Measurements from ENCODE around the gene BIRC7. TPM values are rescaled to one million over a fixed set of nuclear protein-coding genes. Genes with fewer than 3 reads are reported as not detected.
"Not testable (repeated sequence)": the region's sequence is repeated elsewhere in the genome, so short reads cannot be mapped to it uniquely, and the experiment has no call there.

The BIRC7 gene
- total RNA-seq, 2 donors from 2014 or later = 0.74 TPM; not detected in 1

GRCh38 chr20:63249891-63250290 lies 14.2 kb downstream of the BIRC7 start:
- DNase-seq = no peak
- no peaks in the 10 kb centered on the region for H3K9me3 Mint-ChIP-seq
- H3K27me3 Mint-ChIP-seq (ENCODE audit: low read depth) = peaks cover 46% of the 10 kb centered on the region
- H3K27ac Mint-ChIP-seq = no peak overlapping the region
- peaks cover 6% of the 10 kb centered on the region for H3K4me1 Mint-ChIP-seq (ENCODE audit: low read depth)
- H3K4me3 Mint-ChIP-seq = no peak overlapping the region
- ATAC-seq (replicated peaks in 1 of 2) = no peak
- no peaks in the 10 kb centered on the region for H3K36me3 Mint-ChIP-seq (ENCODE audit: insufficient read depth in 2 of 2)

GRCh38 chr20:63251350-63251749 lies 15.6 kb downstream of the BIRC7 start:
- not testable (repeated sequence) for H3K36me3 Mint-ChIP-seq (ENCODE audit: insufficient read depth in 2 of 2); H3K4me1 Mint-ChIP-seq (ENCODE audit: low read depth); H3K4me3 Mint-ChIP-seq; H3K27ac Mint-ChIP-seq; H3K9me3 Mint-ChIP-seq; ATAC-seq (replicated peaks in 1 of 2); DNase-seq
- H3K27me3 Mint-ChIP-seq (ENCODE audit: low read depth) = peaks cover 54% of the 10 kb centered on the region

- Mint-ChIP-seq H3K27ac (no peak overlapping the region), H3K27me3 (ENCODE audit: low read depth) (peaks cover 64% of the 10 kb centered on the region), H3K4me1 (ENCODE audit: low read depth) (peaks cover 6% of the 10 kb centered on the region), H3K4me3 (no peak overlapping the region), H3K9me3 (no peaks in the 10 kb centered on the region), H3K36me3 (ENCODE audit: insufficient read depth in 2 of 2) (no peaks in the 10 kb centered on the region)
- ATAC-seq (replicated peaks in 1 of 2) (no peak), DNase-seq (no peak)
These were observed 16.6 kb downstream of the BIRC7 start for GRCh38 chr20:63252284-63252711.

GRCh38 chr20:63253065-63253437 lies 17.3 kb downstream of the BIRC7 start:
- H3K4me1 Mint-ChIP-seq (ENCODE audit: low read depth) = peaks cover 6% of the 10 kb centered on the region
- peaks cover 70% of the 10 kb centered on the region for H3K27me3 Mint-ChIP-seq (ENCODE audit: low read depth)
- no peak for DNase-seq
- peak overlapping the region in 1 of 2 donors; percentile 40 for H3K4me3 Mint-ChIP-seq
- no peaks in the 10 kb centered on the region for H3K9me3 Mint-ChIP-seq
- H3K36me3 Mint-ChIP-seq (ENCODE audit: insufficient read depth in 2 of 2) = no peaks in the 10 kb centered on the region
- no peak overlapping the region for H3K27ac Mint-ChIP-seq
- ATAC-seq (replicated peaks in 1 of 2) = no peak

- H3K9me3 Mint-ChIP-seq = no peaks in the 10 kb centered on the region
- peaks cover 66% of the 10 kb centered on the region for H3K27me3 Mint-ChIP-seq (ENCODE audit: low read depth)
- no peak for ATAC-seq (replicated peaks in 1 of 2)
- H3K27ac Mint-ChIP-seq = no peak overlapping the region
- H3K36me3 Mint-ChIP-seq (ENCODE audit: insufficient read depth in 2 of 2) = no peaks in the 10 kb centered on the region
- H3K4me1 Mint-ChIP-seq (ENCODE audit: low read depth) = peaks cover 6% of the 10 kb centered on the region
- no peak for DNase-seq
- peak overlapping the region in 1 of 2 donors; percentile 40 for H3K4me3 Mint-ChIP-seq
These were observed 17.9 kb downstream of the BIRC7 start for GRCh38 chr20:63253438-63254231.

- no peak for DNase-seq
- no peak for ATAC-seq (replicated peaks in 1 of 2)
- Mint-ChIP-seq H3K4me3 (peak within 1 kb of the TSS; percentile 38 to 54), H3K27ac (no peak within 1 kb of the TSS), H3K4me1 (ENCODE audit: low read depth) (peaks cover 6% of the 10 kb centered on the region), H3K9me3 (no peaks in the 10 kb centered on the region), H3K27me3 (ENCODE audit: low read depth) (peaks cover 63% of the 10 kb centered on the region), H3K36me3 (ENCODE audit: insufficient read depth in 2 of 2) (no peaks in the 10 kb centered on the region)
These were observed 18.5 kb downstream of the BIRC7 start, which contains the start of gene NKAIN4 for GRCh38 chr20:63254232-63254605. TSS of gene NKAIN4 (minus strand) at chr20:63254463. CDS start at chr20:63254450, 13 bp downstream.

- Mint-ChIP-seq H3K36me3 (ENCODE audit: insufficient read depth in 2 of 2) (no peaks in the 10 kb centered on the region), H3K27me3 (ENCODE audit: low read depth) (peaks cover 58% of the 10 kb centered on the region), H3K4me3 (peak overlapping the region; percentile 38 to 54), H3K9me3 (no peaks in the 10 kb centered on the region), H3K27ac (no peak overlapping the region), H3K4me1 (ENCODE audit: low read depth) (peaks cover 6% of the 10 kb centered on the region)
- DNase-seq (no peak), ATAC-seq (replicated peaks in 1 of 2) (no peak)
These were observed 19.1 kb downstream of the BIRC7 start for GRCh38 chr20:63254606-63255384.

GRCh38 chr20:63255931-63256704 lies 20.4 kb downstream of the BIRC7 start:
- Mint-ChIP-seq H3K4me1 (ENCODE audit: low read depth) (peaks cover 6% of the 10 kb centered on the region), H3K27me3 (ENCODE audit: low read depth) (peaks cover 50% of the 10 kb centered on the region), H3K36me3 (ENCODE audit: insufficient read depth in 2 of 2) (no peaks in the 10 kb centered on the region), H3K4me3 (no peak overlapping the region), H3K9me3 (no peaks in the 10 kb centered on the region), H3K27ac (no peak overlapping the region)
- no peak for DNase-seq
- ATAC-seq (replicated peaks in 1 of 2) = no peak

- H3K9me3 Mint-ChIP-seq = no peaks in the 10 kb centered on the region
- H3K36me3 Mint-ChIP-seq (ENCODE audit: insufficient read depth in 2 of 2) = no peaks in the 10 kb centered on the region
- H3K27me3 Mint-ChIP-seq (ENCODE audit: low read depth) = peaks cover 46% of the 10 kb centered on the region
- no peak overlapping the region for H3K4me3 Mint-ChIP-seq
- ATAC-seq (replicated peaks in 1 of 2) (no peak), DNase-seq (no peak)
- H3K27ac Mint-ChIP-seq = no peak overlapping the region
- peaks cover 6% of the 10 kb centered on the region for H3K4me1 Mint-ChIP-seq (ENCODE audit: low read depth)
These were observed 21.2 kb downstream of the BIRC7 start for GRCh38 chr20:63256954-63257353.

- DNase-seq = no peak
- H3K4me3 Mint-ChIP-seq = no peak overlapping the region
- ATAC-seq (replicated peaks in 1 of 2) = no peak
- no peaks in the 10 kb centered on the region for H3K9me3 Mint-ChIP-seq
- H3K27me3 Mint-ChIP-seq (ENCODE audit: low read depth) = peaks cover 48% of the 10 kb centered on the region
- H3K36me3 Mint-ChIP-seq (ENCODE audit: insufficient read depth in 2 of 2) = no peaks in the 10 kb centered on the region
- no peak overlapping the region for H3K27ac Mint-ChIP-seq
- peaks cover 6% of the 10 kb centered on the region for H3K4me1 Mint-ChIP-seq (ENCODE audit: low read depth)
These were observed 21.9 kb downstream of the BIRC7 start for GRCh38 chr20:63257629-63258028.

GRCh38 chr20:63258781-63259180 lies 23.1 kb downstream of the BIRC7 start:
- no peak overlapping the region for H3K4me3 Mint-ChIP-seq
- H3K4me1 Mint-ChIP-seq (ENCODE audit: low read depth) = no peaks in the 10 kb centered on the region
- no peaks in the 10 kb centered on the region for H3K36me3 Mint-ChIP-seq (ENCODE audit: insufficient read depth in 2 of 2)
- ATAC-seq (replicated peaks in 1 of 2) = no peak
- no peaks in the 10 kb centered on the region for H3K9me3 Mint-ChIP-seq
- peaks cover 48% of the 10 kb centered on the region for H3K27me3 Mint-ChIP-seq (ENCODE audit: low read depth)
- no peak for DNase-seq
- H3K27ac Mint-ChIP-seq = no peak overlapping the region

- no peak for ATAC-seq (replicated peaks in 1 of 2)
- peaks cover 5% of the 10 kb centered on the region for H3K4me1 Mint-ChIP-seq (ENCODE audit: low read depth)
- no peak overlapping the region for H3K27ac Mint-ChIP-seq
- peaks cover 50% of the 10 kb centered on the region for H3K27me3 Mint-ChIP-seq (ENCODE audit: low read depth)
- no peak for DNase-seq
- no peaks in the 10 kb centered on the region for H3K36me3 Mint-ChIP-seq (ENCODE audit: insufficient read depth in 2 of 2)
- no peaks in the 10 kb centered on the region for H3K9me3 Mint-ChIP-seq
- no peak overlapping the region for H3K4me3 Mint-ChIP-seq
These were observed 24.2 kb downstream of the BIRC7 start for GRCh38 chr20:63259734-63260460.

Data from activated T-cell treated with anti-CD3 and anti-CD28 coated beads, Interleukin-2, amount 50 U/mL, for 72 hours (primary cell).